T-helper 9 cell (primary cell): ENCODE results near the gene IL12RB2.

Experiments used
- DNase-seq: peaks from one replicate; pipeline ENCODE4 v3.0.0-alpha.2; 2020
- total RNA-seq, 2 donors: gene quantifications; one replicate each; lab custom pipeline; 2026; lab: John Stamatoyannopoulos, UW

IL12RB2 gene, protein sequence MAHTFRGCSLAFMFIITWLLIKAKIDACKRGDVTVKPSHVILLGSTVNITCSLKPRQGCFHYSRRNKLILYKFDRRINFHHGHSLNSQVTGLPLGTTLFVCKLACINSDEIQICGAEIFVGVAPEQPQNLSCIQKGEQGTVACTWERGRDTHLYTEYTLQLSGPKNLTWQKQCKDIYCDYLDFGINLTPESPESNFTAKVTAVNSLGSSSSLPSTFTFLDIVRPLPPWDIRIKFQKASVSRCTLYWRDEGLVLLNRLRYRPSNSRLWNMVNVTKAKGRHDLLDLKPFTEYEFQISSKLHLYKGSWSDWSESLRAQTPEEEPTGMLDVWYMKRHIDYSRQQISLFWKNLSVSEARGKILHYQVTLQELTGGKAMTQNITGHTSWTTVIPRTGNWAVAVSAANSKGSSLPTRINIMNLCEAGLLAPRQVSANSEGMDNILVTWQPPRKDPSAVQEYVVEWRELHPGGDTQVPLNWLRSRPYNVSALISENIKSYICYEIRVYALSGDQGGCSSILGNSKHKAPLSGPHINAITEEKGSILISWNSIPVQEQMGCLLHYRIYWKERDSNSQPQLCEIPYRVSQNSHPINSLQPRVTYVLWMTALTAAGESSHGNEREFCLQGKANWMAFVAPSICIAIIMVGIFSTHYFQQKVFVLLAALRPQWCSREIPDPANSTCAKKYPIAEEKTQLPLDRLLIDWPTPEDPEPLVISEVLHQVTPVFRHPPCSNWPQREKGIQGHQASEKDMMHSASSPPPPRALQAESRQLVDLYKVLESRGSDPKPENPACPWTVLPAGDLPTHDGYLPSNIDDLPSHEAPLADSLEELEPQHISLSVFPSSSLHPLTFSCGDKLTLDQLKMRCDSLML
- 8.4 to 11.8 reads per million in 2 donors for total RNA-seq

DNA sequence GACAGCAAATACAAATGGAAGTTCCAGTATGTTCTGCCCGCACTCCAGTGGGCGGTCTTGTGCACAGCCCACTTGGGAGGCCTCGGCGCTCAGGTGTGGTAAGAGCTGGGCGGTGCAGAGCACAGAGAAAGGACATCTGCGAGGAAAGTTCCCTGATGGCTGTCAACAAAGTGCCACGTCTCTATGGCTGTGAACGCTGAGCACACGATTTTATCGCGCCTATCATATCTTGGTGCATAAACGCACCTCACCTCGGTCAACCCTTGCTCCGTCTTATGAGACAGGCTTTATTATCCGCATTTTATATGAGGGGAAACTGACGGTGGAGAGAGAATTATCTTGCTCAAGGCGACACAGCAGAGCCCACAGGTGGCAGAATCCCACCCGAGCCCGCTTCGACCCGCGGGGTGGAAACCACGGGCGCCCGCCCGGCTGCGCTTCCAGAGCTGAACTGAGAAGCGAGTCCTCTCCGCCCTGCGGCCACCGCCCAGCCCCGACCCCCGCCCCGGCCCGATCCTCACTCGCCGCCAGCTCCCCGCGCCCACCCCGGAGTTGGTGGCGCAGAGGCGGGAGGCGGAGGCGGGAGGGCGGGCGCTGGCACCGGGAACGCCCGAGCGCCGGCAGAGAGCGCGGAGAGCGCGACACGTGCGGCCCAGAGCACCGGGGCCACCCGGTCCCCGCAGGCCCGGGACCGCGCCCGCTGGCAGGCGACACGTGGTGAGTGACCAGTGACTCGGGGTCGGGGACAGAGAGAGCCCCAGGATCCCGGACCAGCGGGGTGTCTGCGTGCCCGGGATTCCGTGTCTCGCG, at the start of gene IL12RB2:
TSS of gene IL12RB2 (plus strand) at position 623 of the 810 bp plus-strand sequence. CDS start 12,496 bp downstream, outside the sequence.
- peak; percentile 3 for DNase-seq

DNA sequence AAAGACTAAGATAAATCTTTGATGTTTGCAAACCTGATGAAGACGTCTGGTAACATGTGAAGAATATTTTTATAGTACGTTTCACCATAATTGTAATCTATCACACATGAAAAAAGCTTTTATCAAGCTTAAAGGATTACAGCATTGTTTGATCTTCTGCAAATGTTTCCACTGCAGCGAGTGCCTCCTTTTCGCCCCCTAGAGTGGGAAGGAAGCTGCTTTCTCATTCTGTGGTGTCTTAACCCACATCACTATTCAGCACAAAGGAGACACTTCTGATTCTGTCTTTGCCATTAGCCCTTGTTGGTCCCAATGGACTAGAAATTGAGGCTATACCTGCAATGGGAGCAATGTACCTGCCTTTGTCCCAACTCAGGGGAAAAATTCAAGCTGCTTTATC, 46.0 kb upstream of the IL12RB2 start:
- no peak for DNase-seq

DNA sequence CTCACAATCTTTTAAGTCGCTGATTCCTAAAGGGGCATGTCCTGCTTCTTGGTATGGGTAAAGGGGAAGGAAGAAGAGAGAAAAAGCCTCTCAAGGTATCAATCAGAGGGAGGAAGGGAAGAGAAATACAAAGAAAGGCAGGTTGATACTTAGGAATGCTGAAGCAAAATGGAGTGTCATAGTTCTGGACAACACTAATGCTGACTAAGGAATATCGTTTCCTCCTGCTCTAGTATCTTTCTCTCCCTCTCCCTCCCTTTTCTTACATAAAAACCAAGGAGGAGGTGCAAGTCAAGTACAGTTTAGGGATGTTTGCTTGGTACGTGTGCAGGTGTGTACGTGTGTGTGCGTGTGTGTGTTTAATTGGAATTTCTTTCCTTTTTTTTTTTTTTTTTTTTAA, 44.9 kb upstream of the IL12RB2 start:
- no peak for DNase-seq

DNA sequence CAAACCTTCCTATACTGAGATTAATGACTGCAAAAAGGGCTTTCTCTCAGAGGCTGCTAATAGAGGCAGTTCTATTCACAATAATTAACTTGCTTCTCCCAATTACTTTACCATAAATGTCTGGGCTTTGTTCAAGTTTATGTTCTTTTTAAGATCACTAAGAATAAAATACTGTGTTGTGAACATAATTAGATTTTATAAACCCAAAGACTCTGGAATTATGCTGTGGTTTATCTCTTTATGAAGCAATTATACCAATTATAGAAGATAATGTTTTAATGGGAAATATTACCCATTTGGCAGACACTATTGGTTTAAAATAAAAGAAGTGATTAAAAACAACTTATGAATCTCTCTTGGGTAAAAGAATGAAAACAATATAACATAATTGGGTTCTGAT, 43.5 kb upstream of the IL12RB2 start:
- no peak for DNase-seq

DNA sequence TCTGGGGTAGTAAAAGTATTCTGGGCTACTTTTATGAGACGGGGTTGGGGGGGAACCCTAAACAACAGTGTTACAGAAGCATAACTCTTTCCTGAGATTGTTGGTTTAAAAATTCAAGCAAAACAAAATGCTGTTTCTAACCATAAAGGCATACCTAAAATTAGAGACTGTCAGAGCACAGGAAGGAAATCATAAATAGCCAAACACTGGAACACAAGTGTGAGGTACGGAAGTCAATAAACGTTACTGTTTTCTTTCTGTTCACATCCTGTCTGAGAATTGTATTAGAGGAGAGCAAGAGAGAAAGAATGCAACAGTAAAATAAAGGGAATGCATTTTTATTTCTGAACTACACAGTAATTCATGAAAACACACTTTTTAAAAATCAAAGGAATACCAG, 42.8 kb upstream of the IL12RB2 start:
- no peak for DNase-seq

DNA sequence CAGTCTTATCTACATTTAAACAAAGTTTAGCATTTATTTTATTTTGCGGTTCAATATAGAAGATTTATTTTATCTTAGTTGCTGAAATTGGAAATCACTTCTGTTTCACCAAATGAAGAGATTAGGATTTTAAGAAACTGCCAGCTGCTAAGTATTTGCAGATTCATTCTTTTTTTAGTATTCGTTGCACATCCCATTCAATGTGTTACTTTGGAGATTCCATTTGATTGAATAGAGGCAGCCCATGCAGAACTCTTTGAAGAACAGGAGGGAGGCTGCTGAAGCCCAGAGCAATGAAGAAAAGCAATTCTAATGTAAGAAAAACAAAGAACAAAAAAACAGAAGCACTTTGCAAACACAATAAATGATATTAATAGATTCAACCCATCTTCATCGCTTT, 38.6 kb upstream of the IL12RB2 start:
- DNase-seq: no peak

DNA sequence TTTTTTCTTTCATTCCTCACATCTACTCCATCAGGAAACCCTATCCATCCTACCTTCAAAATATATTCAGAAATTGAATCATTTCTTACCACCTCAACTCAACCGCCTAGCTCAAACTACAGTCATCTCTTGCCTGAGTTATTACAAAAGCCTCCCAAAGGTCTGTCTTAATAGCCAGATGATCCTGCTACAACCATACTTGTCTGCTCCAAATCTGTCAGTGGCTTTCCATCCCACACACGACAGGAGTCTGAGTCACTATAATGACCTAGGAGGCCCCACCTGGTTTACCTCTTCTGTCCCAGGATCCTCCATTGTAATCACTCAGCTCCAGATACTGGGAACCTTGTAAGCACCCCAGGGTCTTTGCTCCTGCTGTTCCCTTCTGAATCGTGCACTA, 37.1 kb upstream of the IL12RB2 start:
- DNase-seq: no peak

DNA sequence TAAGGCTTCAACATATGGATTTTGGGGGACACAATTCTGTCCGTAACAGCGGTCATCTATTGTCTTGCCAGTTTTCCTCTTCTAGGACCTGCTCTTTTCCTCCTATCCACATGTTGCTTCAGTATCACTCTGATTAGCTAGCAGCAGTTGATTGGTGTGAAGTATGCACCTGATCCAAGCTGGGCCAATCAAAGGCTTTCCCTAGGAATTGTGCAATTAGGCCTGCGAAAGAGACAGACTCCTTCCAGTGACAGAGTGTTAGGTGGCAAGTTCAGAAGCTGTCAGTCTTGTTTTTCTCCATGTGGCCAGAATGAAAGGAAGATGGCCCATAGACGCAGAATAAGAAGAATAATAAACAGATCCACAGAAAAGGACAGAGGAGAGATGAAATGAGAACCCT, 34.1 kb upstream of the IL12RB2 start:
- no peak for DNase-seq

DNA sequence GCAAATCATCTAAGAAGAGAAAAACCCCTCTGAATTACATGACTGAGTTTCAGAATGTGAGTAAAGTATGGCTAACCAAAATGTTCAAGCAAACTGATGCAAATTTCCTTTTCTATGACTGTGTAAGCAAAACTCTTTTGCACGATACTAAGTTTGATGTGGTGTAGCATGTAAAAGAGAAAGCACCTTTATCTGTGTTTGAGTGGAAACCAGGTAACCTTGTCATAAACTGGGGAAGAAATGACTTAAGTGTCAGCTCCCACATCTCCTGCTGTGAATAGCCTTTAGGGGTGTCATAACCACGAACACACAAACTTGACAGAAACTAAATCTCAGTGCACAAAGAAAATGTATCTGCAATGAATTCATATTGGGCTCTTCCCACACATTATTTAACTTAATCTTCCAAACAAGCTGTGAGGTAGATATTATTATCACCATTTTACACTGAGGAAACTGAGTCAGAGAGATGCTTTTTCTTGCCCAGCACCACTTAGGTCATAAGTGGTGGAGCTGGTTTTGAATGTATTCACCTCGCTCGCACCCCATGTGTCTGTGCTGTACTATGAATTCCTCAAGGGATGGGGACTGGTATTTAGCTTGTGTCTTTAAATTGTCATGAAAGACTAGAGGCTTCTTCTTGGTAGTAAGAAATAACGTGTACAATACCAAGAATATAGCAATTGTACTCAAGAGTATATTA, 32.9 kb upstream of the IL12RB2 start:
- no peak for DNase-seq

DNA sequence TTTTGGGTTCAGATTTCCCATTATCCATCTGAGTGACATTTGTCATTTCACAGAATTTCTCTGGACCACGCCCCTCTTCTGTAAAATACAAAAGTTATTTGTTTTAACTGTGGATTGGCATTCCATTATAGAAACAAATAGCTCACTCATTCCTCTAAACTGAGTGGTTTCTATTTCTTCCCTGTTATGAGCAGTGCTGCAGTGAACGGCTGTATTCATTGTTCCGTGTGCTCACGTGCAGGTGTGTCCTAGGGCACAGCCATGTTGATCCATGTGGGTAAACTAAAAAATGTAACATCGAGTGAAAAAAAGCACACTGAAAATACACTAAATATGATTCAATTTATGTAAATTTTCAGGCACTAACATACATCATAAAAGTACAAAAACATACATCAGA, 27.0 kb upstream of the IL12RB2 start:
- no peak for DNase-seq

DNA sequence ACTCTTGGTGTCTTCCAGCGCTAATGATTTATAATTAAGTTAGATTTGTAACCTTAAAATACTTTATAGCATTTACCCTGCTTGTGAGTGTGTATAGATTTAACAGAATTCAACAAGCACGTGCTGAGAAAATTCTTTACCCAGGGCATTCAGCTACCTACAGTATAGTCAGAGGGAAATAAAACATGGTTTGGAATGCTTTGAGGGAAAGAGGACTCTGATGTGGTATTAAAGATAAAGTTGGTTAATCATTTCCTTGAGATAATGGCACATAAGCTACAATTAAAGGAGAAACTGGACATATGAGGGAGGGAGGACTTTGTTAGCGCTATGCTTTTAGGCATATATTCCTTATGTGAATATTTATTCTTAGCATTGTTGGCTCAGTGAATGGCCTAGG, 26.4 kb upstream of the IL12RB2 start:
- no peak for DNase-seq

DNA sequence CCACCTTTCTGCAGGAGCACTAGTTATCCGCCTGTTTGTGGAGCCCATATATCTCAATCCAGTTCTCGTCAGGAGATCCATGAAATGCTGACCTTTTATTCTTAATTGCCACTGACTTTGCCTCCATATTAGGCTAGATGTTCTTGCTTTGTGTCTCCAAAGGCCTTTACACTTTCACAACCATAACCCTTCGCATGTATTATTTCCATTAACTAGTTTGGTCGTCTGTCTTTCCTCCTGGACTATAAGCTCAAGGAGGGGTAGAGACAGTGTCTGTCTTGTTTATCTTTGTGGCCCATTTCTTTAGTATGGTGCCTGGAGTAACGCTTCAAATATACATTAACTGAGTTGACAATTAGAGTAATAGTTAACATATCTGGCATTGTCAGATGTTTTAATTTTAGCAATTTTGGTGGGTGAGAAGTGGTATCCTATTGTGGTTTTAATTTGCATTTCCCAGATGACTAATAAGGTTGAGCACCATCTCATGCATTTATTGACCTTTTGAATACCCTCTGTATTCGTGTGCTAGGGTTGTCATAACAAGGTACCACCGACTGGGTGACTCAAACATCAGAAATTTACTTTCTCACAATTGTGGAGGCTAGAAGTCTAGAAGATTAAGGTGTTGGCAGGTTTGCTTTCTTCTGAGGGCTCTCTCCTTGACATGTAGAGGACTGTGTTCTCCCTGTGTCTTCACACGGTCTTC, 21.7 kb upstream of the IL12RB2 start:
- no peak for DNase-seq

DNA sequence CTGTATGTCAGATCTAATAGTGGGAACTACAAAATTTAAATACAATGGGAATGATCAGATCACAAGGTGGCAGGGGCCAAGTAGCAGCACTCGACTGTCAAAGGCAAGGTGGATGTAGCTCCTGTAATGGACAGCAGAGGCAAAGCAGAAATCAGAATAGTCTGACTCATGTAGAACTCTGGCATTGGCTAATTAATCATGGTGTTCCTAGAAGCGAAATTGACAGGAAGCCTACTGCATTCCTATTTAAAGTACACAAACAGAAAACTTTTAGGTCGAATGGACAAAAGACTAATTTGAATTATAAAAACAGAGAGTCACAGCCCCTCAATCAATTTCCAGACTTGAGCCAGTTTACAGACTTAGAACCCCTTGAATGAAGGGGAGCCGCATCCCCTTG, 17.4 kb upstream of the IL12RB2 start:
- DNase-seq: no peak

DNA sequence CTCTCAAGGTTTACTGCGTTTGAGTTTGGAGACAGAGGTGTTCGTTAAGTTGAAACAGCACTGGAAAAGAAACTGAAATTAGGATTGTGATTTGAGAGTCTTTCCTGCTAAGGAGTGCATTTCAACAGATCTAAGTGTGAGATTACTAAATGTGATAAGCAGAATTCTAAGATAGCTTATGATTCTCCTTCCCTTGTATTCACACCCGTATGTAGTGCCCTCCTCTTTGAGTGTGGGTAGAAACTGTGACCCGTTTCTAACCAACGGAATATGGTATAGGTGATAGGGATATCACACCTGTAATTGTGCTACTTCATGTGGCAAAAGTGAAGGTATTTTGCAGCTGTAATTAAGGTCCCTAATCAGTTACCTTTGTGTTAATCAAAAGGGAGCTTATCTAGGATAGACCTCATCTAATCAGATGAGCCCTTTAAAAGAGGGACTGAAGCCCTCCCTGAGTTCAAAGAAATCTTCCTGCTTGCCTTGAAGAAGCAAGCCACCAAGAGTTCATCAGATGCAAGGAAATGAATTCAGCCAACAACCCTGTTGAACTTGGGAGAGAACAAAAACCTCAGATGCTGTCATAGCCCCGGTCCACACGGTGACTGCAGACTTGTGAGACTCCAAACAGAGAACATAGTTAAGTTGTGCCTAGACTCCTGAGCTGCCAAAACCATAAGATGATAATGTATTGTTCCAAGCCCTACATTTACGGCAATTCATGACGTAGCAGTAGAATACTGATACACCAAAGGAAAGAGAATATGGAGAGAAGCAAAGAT, 12.6 kb upstream of the IL12RB2 start:
- no peak for DNase-seq

DNA sequence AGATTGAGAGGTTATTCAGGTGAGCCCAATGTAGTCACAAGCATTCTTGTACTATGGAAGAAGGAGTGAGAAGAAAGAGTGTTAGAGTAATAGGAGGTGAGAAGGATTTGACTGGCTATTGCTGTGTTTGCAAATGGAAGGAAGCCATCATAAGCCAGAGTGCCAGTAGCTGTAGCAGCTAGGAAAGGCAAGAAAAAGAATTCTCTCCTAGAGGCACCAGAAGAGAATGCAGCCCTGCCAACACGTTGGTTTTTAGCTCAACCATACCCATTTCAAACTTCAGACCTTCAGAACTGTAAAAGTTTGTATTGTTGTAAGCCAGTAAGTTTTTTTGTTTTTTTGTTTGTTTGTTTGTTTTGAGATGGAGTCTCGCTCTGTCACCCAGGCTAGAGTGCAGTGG, 8.9 kb upstream of the IL12RB2 start:
- DNase-seq: no peak

DNA sequence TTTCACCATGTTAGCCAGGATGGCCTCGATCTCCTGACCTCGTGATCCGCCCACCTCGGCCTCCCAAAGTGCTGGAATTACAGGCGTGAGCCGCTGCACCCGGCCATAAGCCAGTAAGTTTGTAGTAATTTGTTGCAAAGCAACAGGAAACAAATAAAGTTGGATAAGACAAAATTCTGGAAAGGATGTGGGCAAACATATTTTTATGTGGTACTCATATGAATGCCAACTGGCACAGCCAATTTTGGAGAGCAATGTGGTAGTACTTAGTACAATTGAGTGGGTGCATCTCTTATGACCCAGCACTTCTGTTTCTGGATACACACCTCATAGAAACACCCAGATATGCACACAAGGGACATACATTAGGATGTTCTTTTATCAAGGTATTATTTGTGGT, 8.4 kb upstream of the IL12RB2 start:
- DNase-seq: no peak

DNA sequence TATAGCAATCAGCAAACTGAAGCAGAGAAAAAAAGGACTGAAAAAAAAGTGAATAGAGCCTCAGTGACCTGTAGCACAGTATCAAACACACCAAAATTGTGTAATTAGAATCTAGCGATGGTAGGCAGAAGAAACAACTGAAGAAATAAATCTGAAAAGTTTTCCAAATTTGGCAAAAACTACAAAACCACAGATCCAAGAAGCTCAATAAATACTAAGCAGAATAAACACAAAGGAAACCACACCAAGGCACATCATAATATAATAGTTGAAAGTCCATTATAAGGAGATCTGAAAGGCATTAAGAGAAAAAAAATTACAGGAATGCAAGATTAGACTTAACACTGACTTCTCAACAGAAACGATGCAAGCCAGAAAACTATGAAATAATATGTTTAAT, 7.1 kb upstream of the IL12RB2 start:
- no peak for DNase-seq

DNA sequence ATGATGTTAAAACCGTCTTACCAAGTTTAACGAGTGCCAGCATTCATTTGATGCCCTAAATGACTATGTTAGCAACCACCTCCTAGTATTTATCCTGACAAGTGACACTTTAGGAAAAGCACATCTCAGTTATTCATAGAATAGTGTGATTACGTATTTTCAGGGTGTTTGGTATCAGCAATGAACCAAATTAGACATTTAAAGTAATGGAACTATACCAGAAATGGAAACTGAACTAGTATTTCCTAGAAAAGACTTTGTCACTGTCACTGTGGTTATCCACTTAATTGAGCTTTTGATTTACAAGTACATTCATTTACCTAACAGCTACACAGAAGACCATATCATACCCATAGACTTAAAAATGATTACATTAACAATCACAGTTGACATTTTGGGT, 3.6 kb upstream of the IL12RB2 start:
- DNase-seq: no peak

DNA sequence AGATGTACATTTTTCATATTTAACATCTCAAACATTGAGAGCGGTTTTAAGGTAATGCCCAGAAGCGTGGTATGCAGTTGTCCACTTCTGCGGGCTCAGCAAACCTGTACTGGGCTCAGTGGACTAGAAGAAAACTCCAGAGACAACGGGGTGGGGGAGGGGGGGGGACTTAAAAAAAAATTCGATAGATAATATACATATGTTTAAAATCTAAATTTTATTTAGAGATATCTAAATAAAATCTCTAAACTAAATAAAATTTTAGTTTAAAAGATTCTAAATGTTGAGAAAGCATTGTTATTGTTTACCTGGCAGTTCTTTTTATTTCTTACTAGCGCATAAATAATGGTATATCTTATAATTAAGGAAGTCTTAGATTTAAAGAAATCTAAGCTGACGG, 1.1 kb upstream of the IL12RB2 start:
- DNase-seq: no peak

DNA sequence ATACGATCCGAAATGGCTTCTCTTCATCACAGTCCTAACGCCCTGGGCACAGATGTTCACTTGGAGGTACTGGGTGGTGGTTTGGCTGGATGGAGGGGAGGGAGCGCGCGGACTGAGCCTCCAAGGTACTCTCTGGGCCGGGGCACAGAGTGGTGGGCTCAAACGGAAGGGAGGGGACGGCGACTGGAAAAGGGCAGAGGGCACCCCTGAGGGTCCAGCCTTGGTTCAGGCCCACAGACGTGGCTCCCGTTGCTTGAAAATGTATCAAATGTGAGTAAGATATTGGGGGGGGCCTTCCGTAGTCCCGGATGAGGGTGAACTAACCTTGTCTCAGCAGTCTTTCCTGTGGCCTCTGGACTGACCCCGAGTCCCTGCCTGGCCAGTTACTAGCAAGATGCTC, 463 bp downstream of the IL12RB2 start:
- DNase-seq: no peak

DNA sequence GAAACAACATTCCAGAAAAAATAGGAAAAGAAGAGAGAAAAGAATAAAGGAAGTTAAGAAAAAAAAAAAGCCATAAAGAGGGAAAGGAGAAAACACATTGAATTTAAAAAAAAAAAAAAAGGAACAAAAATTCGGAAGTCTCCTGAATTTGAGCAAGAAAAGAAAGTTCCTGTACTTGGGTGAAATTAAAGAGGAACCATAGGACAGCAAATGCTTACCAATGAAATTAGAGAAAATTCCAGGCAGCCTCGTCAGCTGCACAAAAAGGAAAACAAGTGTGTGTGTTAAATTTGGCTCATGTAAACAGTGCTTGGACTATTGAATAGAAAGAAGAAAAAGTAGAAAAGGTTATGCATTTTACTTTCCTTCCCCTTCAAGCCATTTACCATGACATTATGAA, 4.9 kb downstream of the IL12RB2 start:
- no peak for DNase-seq
